HepG2 (cell line): ENCODE data around the gene VAMP2. TPM values are rescaled to one million over a fixed set of nuclear protein-coding genes. Genes with fewer than 3 reads are reported as not detected.
A peak's percentile ranks its signal among the peaks of the same experiment; 100 is the strongest.

Experiments used
- ATM ChIP-seq: fragments of 450-650 bp; IDR thresholded peaks from 2 replicates; pipeline ENCODE4 v1.7.1; 2017; ENCODE audit warnings: mild to moderate bottlenecking, borderline replicate concordance
- CEBPG ChIP-seq: IDR thresholded peaks from 2 replicates; pipeline ENCODE4 v1.6.1; 2016
- MAFG ChIP-seq: sonication (generic); formaldehyde crosslinking; IDR thresholded peaks from 2 replicates; pipeline ENCODE4 v1.5.1; 2020; ENCODE audit warnings: mild to moderate bottlenecking, missing genetic modification reagents
- RARA ChIP-seq: IDR thresholded peaks from 2 replicates; pipeline ENCODE4 v1.6.1; 2016; ENCODE audit warnings: missing genetic modification reagents, missing compliant biosample characterization
- REL ChIP-seq: sonication (generic); formaldehyde crosslinking; conservative IDR thresholded peaks from 2 replicates; pipeline ENCODE4 v1.8.0; 2022; ENCODE audit warnings: mild to moderate bottlenecking, missing genetic modification reagents, moderate library complexity
- SP4 ChIP-seq: sonication (generic); formaldehyde crosslinking; IDR thresholded peaks from 2 replicates; pipeline ENCODE4 v1.8.1; 2023; ENCODE audit warnings: mild to moderate bottlenecking, missing genetic modification reagents
- TBX2 ChIP-seq: sonication (generic); formaldehyde crosslinking; IDR thresholded peaks from 2 replicates; pipeline ENCODE4 v1.5.0; 2020; ENCODE audit warnings: missing genetic modification reagents, mild to moderate bottlenecking, borderline replicate concordance
- ZBTB34 ChIP-seq: sonication (generic); formaldehyde crosslinking; IDR thresholded peaks from 2 replicates; pipeline ENCODE4 v1.8.0; 2022; ENCODE audit warnings: mild to moderate bottlenecking, missing genetic modification reagents
- ZHX2 ChIP-seq, 2 experiments: sonication (generic) in 1 of 2; formaldehyde crosslinking in 1 of 2; IDR thresholded peaks; 2 replicates each; pipeline versions ENCODE4 v1.6.1 to v1.9.0; 2014 to 2022; ENCODE audit warnings: antibody characterized with exemption in 1 of 2, borderline replicate concordance in 1 of 2, inconsistent platforms in 1 of 2, low read depth in 1 of 2, missing genetic modification reagents in 1 of 2
- ZNF142 ChIP-seq: sonication (generic); formaldehyde crosslinking; IDR thresholded peaks from 2 replicates; pipeline ENCODE4 v1.4.0; 2020; ENCODE audit warnings: missing genetic modification reagents
- ZNF276 ChIP-seq: sonication (generic); formaldehyde crosslinking; IDR thresholded peaks from 2 replicates; pipeline ENCODE4 v1.4.0; 2020; ENCODE audit warnings: mild to moderate bottlenecking, low read depth, missing genetic modification reagents
- ZNF530 ChIP-seq: sonication (generic); formaldehyde crosslinking; IDR thresholded peaks from 2 replicates; pipeline ENCODE4 v1.5.0; 2020; ENCODE audit warnings: low read depth, mild to moderate bottlenecking, missing genetic modification reagents
- polyA plus RNA-seq, 8 experiments: library from polyadenylated mRNA; depleted of rRNA in 3 of 8; stranded (reverse) in 7 of 8; unstranded in 1 of 8; fragments of >200 nt; fragmentation: Illumina TruSeq in 4 of 8; extraction: Trizol in 4 of 8; gene quantifications; 2 replicates each; pipeline versions ENCODE4 v1.2.1 to v1.2.3, GENCODE V29; 2011 to 2016; ENCODE audit warnings: low read depth in 4 of 8, missing spikeins in 1 of 8, mixed read lengths in 1 of 8; ENCODE audit not compliant: insufficient read depth in 1 of 8
- total RNA-seq, 5 experiments: library from RNA; depleted of rRNA; stranded (reverse); fragments of >200 nt; fragmentation: Illumina TruSeq; extraction: Trizol; gene quantifications; 2 replicates each; pipeline ENCODE4 v1.2.3, GENCODE V29; 2016; ENCODE audit warnings: low read depth in 1 of 5

The VAMP2 gene
- total and polyA plus RNA-seq, 2 of the 13 experiments (the other 11 are each of a cell fraction or from before 2014, with no cell fraction given), result 3.9 to 17.2 TPM

- peak; percentile 93 for TF ChIP-seq CEBPG (CRISPR knock-in tag)
- no peak for TF ChIP-seq ATM
- TF ChIP-seq ZHX2 (IDR thresholded peaks at IDR 0.05; ENCODE audit: low read depth), result peak; percentile 26; the same call in 1 of the 2 replicates
- TF ChIP-seq ZHX2 (CRISPR knock-in tag; IDR thresholded peaks at IDR 0.05; ENCODE audit: borderline replicate concordance), result peak; percentile 97
- TF ChIP-seq MAFG (CRISPR knock-in tag), result peak; percentile 57; the same call in 1 of the 2 replicates
- peak; percentile 87 for TF ChIP-seq TBX2 (CRISPR knock-in tag)
- peak; percentile 48; the same call in 1 of the 2 replicates for TF ChIP-seq ZBTB34 (CRISPR knock-in tag)
- peak; percentile 90 for TF ChIP-seq REL
- TF ChIP-seq SP4 (CRISPR knock-in tag), result peak; percentile 83
- no peak for TF ChIP-seq ZNF276
- TF ChIP-seq RARA (CRISPR knock-in tag), result peak; percentile 81
- no peak for TF ChIP-seq ZNF530
- TF ChIP-seq ZNF142 (CRISPR knock-in tag), result peak; percentile 84
Observed at GRCh38 chr17:8173056-8173870, 10.5 kb upstream of the VAMP2 start (continued).
